Keratinocyte (primary cell): Measurements from ENCODE around the gene DMD. TPM values are rescaled to one million over a fixed set of nuclear protein-coding genes. Genes with fewer than 3 reads are reported as not detected.
"Not testable (repeated sequence)": the region's sequence is repeated elsewhere in the genome, so short reads cannot be mapped to it uniquely, and the experiment has no call there.

ENCODE experiments used
- DNase-seq: peaks from one replicate; pipeline ENCODE4 v3.0.0-alpha.2; 2011; ENCODE audit warnings: low read depth, missing footprints, low spot score
- FAIRE-seq: peaks from 2 replicates; lab custom pipeline; 2011; peaks lifted over from hg19 to GRCh38; lab: Jason Lieb, UNC
- H2AFZ ChIP-seq: 2 replicates; pipeline ENCODE4 v1.6.0; 2012; ENCODE audit warnings: low read length, control low read depth, inconsistent platforms; ENCODE audit not compliant: control insufficient read depth
- H3K27ac ChIP-seq: 2 replicates; pipeline ENCODE4 v1.5.1; 2011; ENCODE audit warnings: low read length; ENCODE audit not compliant: control insufficient read depth, insufficient read depth
- H3K27me3 ChIP-seq: 3 replicates; pipeline ENCODE4 v1.6.0; 2011; ENCODE audit warnings: low read length; ENCODE audit not compliant: control insufficient read depth, insufficient read depth; ENCODE audit errors: extremely low read depth
- H3K36me3 ChIP-seq, 2 experiments: 2 replicates in 1 of 2; 3 replicates in 1 of 2; pipeline ENCODE4 v1.5.1; 2011; ENCODE audit warnings: low read length in 2 of 2, mild to moderate bottlenecking in 1 of 2; ENCODE audit not compliant: control insufficient read depth in 2 of 2, insufficient read depth in 2 of 2; ENCODE audit errors: extremely low read depth in 1 of 2
- H3K4me1 ChIP-seq: 3 replicates; pipeline ENCODE4 v1.5.1; 2011; ENCODE audit warnings: low read length; ENCODE audit not compliant: control insufficient read depth, insufficient read depth; ENCODE audit errors: extremely low read depth
- H3K4me2 ChIP-seq: 3 replicates; pipeline ENCODE4 v1.6.0; 2011; ENCODE audit warnings: low read depth, low read length; ENCODE audit not compliant: control insufficient read depth, insufficient read depth; ENCODE audit errors: extremely low read depth
- H3K4me3 ChIP-seq, 3 experiments: fragments of 200-600 bp in 1 of 3; sonication (generic) in 1 of 3; 2 replicates in 2 of 3; 3 replicates in 1 of 3; pipeline ENCODE4 v1.5.1; 2011 to 2016; ENCODE audit warnings: low read length in 3 of 3, mild to moderate bottlenecking in 3 of 3, control low read depth in 2 of 3, inconsistent platforms in 1 of 3, low read depth in 1 of 3, mixed read lengths in 1 of 3, mixed run types in 1 of 3, moderate library complexity in 1 of 3; ENCODE audit not compliant: control insufficient read depth in 2 of 3, insufficient read depth in 2 of 3; ENCODE audit errors: extremely low read depth in 1 of 3
- H3K79me2 ChIP-seq: 2 replicates; pipeline ENCODE4 v1.6.0; 2012; ENCODE audit warnings: low read length; ENCODE audit not compliant: control insufficient read depth, insufficient read depth
- H3K9ac ChIP-seq: 3 replicates; pipeline ENCODE4 v1.6.0; 2011; ENCODE audit warnings: low read length; ENCODE audit not compliant: control insufficient read depth, insufficient read depth; ENCODE audit errors: extremely low read depth
- H3K9me1 ChIP-seq: 3 replicates; pipeline ENCODE4 v1.6.0; 2011; ENCODE audit warnings: low read length; ENCODE audit not compliant: control insufficient read depth, insufficient read depth; ENCODE audit errors: extremely low read depth
- H3K9me3 ChIP-seq: 2 replicates; pipeline ENCODE4 v1.5.1; 2012; ENCODE audit warnings: low read depth, low read length; ENCODE audit not compliant: control insufficient read depth
- H4K20me1 ChIP-seq: 3 replicates; pipeline ENCODE4 v1.6.0; 2011; ENCODE audit warnings: low read length; ENCODE audit not compliant: control insufficient read depth, insufficient read depth; ENCODE audit errors: extremely low read depth
- CTCF ChIP-seq, 3 experiments: IDR thresholded peaks in 1 of 3; conservative IDR thresholded peaks in 1 of 3; optimal IDR thresholded peaks in 1 of 3; 2 replicates in 2 of 3; 3 replicates in 1 of 3; pipeline versions ENCODE3 to v1.5.1; 2011; ENCODE audit warnings: low read length in 3 of 3, mild to moderate bottlenecking in 3 of 3, moderate library complexity in 2 of 3, control low read depth in 1 of 3, inconsistent platforms in 1 of 3; ENCODE audit not compliant: insufficient read depth in 2 of 3; ENCODE audit errors: extremely low read depth in 1 of 3
- EZH2 ChIP-seq: IDR thresholded peaks from one replicate; pipeline ENCODE4 v1.6.1; 2012; ENCODE audit warnings: inconsistent platforms, mild to moderate bottlenecking, low read length, moderate library complexity
- dilution Hi-C: fragments of 300-500 bp; cut with MboI; formaldehyde crosslinking; loops from one replicate; pipeline ENCODE4 v1.7.0; 2020; ENCODE audit warnings: low sequenced_read_pairs; ENCODE audit not compliant: extremely low pct_ligation_motif_present
- polyA plus RNA-seq, 5 experiments: library from polyadenylated mRNA; depleted of rRNA in 3 of 5; stranded (reverse) in 3 of 5; stranded (forward) in 1 of 5; unstranded in 1 of 5; fragments of >200 nt; gene quantifications; 1 replicate in 1 of 5; 2 replicates in 3 of 5; 3 replicates in 1 of 5; pipeline versions ENCODE4 v1.2.1 to v1.2.3, GENCODE V29; 2011 to 2012; ENCODE audit warnings: missing spikeins in 2 of 5, low read depth in 1 of 5, low replicate concordance in 1 of 5

Gene DMD
- polyA plus RNA-seq, 1 donor (not counting 4 experiments of a cell fraction or from before 2014, with no cell fraction given): 8.9 TPM

GRCh38 chrX:33188881-33189280, 22.5 kb downstream of the DMD start:
- H3K27me3 ChIP-seq: no peaks in the 10 kb centered on the region
- no peak overlapping the region for H3K9ac ChIP-seq
- no peak for FAIRE-seq
- DNase-seq: no peak
- H3K36me3 ChIP-seq: no peaks in the 10 kb centered on the region
- H3K27ac ChIP-seq: no peak overlapping the region
- H3K4me1 ChIP-seq: no peaks in the 10 kb centered on the region
- H3K9me3 ChIP-seq: no peaks in the 10 kb centered on the region
- no peaks in the 10 kb centered on the region for H4K20me1 ChIP-seq
- H3K4me2 ChIP-seq: no peak overlapping the region
- no peaks in the 10 kb centered on the region for H3K79me2 ChIP-seq
- dilution Hi-C loops: no loop called here
- TF ChIP-seq CTCF (optimal IDR thresholded peaks at IDR 0.05 in 1 of 3, IDR thresholded peaks at IDR 0.05 in 1 of 3, conservative IDR thresholded peaks at IDR 0.05 in 1 of 3; ENCODE audit: extremely low read depth in 1 of 3, insufficient read depth in 2 of 3, low read length in 3 of 3): no peak
- no peak for TF ChIP-seq EZH2
- H3K9me1 ChIP-seq: no peaks in the 10 kb centered on the region
- H2AFZ ChIP-seq: no peak overlapping the region
- no peak overlapping the region for H3K4me3 ChIP-seq

GRCh38 chrX:33188286-33188685, 23.1 kb downstream of the DMD start:
- no peak for FAIRE-seq

GRCh38 chrX:33184803-33185202, 26.5 kb downstream of the DMD start:
- H3K4me1 ChIP-seq, H4K20me1 ChIP-seq, dilution Hi-C loops, FAIRE-seq, H3K9ac ChIP-seq, H3K4me3 ChIP-seq, H3K27me3 ChIP-seq, H3K9me1 ChIP-seq, H3K36me3 ChIP-seq, H3K9me3 ChIP-seq, DNase-seq, H3K4me2 ChIP-seq, H3K79me2 ChIP-seq, H3K27ac ChIP-seq, H2AFZ ChIP-seq: not testable (repeated sequence)

More at GRCh38 chrX:33188286-33188685, 23.1 kb downstream of the DMD start:
- Histone ChIP-seq H3K9me3 (no peaks in the 10 kb centered on the region), H4K20me1 (no peaks in the 10 kb centered on the region), H2AFZ (no peak overlapping the region), H3K36me3 (no peaks in the 10 kb centered on the region), H3K9ac (no peak overlapping the region), H3K79me2 (no peaks in the 10 kb centered on the region), H3K4me3 (no peak overlapping the region), H3K9me1 (no peaks in the 10 kb centered on the region), H3K27ac (no peak overlapping the region), H3K4me1 (no peaks in the 10 kb centered on the region), H3K27me3 (no peaks in the 10 kb centered on the region), H3K4me2 (no peak overlapping the region)
- dilution Hi-C loops: no loop called here
- TF ChIP-seq EZH2: no peak
- no peak for TF ChIP-seq CTCF (optimal IDR thresholded peaks at IDR 0.05 in 1 of 3, IDR thresholded peaks at IDR 0.05 in 1 of 3, conservative IDR thresholded peaks at IDR 0.05 in 1 of 3; ENCODE audit: extremely low read depth in 1 of 3, insufficient read depth in 2 of 3, low read length in 3 of 3)
- no peak for DNase-seq
